NCI-H524 (cell line): Measurements from ENCODE around the gene SEMG2.

Experiments
- DNase-seq, 2 experiments: peaks; one replicate each; lab custom pipeline; 2025; lab: John Stamatoyannopoulos, UW

Gene SEMG2

DNA sequence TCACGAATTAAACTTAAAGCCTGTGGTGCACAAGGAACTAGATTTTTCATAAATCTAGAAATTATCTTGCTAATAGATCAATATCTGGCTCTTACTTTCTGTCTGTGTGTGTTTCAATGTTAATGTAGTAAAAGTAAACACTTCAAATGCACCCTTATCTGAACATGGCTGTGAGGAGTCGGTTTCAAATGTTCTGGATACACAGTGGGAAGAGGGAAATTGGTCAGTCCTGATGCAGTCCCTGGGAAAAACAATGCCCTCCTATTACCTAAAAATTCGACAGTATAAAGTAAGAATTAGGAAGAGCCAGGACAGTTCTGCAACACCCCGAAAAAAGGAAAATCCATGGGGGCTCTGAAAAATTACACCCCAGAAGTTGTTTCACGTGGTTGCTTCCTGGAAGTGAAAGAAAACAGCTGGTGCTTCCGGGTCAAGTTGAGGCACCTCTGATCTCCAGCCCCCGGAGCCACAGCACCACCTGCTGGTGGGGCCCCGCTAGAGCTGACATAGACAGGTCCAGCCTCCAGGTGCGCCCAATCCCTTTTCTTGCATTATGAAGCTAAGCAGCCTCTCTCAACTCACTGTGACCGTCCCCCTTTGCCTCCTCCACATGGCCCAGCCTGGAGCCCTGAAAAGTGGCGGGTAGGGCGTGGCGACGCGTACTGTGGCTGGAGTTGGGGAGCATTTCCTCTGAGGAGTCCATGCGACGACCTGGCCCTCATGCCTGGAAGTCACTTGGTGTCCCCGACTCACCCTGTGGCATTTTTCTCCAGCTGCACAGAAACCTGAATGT, 8.3 kb downstream of the SEMG2 start:
- DNase-seq = peak in 1 of 2 experiments; percentile 1

DNA sequence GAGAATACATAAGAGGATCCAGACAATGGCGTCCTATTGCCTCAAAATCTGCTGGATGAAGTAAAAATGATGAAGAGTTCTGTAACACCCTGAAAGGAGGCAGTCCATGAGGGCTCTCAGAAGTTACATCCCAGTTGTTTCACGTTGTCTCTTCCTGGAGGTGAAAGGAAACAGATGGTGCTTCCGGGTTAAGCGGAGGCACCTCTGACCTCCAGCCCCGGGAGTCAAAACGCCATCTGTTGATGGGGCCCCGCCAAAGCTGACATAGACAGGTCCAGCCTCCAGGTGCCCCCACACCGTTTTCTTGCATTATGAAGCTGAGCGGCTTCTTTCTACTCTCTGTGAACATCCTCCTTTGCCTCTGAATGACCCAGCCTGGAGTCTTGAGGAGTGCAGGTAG, 9.5 kb downstream of the SEMG2 start:
- DNase-seq = peak in 1 of 2 experiments; percentile 26

DNA sequence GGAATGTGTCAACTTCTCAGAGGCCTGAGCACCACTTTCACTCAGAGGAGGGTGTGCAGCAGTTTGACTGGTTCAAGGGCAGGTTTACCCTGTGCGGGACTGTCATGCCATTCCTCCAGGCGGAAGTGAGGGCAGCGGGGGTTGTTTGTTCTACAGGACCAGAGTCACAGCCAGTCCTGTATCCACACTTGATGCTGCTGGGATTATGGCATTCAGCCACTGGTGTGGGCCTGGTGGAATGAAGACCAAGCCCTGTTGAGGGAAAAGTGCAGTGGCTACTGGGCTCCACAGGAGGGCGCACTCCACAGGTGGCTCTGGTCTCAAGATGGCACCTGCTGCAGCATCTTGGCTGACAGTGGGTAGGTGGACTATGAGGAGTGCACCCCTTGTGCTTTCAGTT, 14.8 kb downstream of the SEMG2 start:
- DNase-seq = no peak

DNA sequence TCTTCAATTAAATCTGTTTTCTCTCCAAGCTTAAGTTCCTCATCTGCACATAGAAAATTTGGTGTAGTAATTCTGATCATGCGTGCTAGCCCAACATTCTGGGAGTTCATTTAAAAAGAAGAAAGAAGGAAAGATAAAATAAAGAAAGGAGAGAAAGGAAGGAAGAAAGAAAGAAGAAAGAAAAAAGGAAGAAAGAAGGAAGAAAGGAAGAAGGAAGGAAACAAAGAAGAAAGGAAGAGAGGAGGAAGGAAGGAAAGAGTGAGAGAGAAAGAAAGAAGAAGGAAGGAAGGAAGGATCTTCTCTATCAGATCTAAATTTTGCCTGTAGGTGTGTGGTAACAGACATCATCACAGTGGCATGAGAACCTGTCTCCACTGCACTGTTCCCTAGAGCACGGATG, 17.0 kb downstream of the SEMG2 start:
- DNase-seq = no peak

DNA sequence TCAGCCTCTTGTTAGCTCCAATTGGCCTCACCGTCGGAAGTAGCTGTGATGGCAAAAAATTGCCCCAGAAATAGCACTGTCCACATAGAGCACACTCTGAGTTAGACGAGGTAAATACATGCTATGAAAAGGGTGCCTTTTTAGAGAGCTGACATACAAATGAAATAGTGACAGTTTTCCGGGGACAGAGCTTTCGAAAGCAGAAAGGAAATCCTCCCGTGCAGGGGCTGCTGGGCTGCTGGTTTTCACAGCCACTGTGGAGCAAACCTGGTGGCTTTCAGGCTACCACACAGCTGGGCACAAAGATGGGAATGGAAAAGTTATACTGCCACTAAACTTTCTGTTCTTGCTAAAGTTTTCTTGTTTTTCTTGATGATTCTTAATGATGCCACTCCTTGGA, 24.9 kb downstream of the SEMG2 start:
- DNase-seq = no peak

DNA sequence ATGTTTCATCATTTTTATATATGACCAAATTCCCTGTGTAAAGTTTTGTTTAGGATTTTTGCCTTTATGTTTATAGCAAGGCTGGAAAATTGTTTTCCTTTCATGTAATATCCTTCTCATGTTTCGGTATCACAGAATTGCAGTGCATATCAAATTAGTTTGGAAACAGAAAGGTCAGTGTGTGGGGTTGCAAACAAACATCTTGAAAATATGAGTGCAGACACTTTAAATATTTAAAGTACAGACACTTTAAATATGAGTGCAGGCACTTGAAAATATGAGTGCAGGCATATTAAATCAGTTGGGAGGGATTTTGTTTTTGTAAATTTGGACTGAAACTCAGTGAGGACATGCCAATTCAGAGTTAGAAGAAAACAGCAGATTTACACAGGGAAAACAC, 26.7 kb downstream of the SEMG2 start:
- DNase-seq = no peak

DNA sequence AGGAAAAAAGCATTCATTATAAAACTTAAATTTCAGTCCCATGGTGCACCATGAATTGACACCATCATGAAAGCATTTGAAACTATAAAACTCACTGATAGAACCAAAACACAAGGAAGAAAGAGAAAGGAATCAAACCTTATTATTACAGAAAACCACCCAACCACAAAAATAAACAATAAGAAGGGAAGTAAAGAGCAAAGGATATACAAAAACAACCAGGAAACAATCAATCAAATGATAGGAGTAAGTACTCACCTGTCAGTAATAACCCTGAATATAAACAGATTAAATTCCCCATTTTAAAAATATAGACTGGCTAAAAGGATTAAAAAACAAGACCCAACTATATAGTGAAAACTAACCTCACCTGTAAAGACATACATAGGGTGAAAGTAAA, 27.4 kb downstream of the SEMG2 start:
- no peak for DNase-seq

DNA sequence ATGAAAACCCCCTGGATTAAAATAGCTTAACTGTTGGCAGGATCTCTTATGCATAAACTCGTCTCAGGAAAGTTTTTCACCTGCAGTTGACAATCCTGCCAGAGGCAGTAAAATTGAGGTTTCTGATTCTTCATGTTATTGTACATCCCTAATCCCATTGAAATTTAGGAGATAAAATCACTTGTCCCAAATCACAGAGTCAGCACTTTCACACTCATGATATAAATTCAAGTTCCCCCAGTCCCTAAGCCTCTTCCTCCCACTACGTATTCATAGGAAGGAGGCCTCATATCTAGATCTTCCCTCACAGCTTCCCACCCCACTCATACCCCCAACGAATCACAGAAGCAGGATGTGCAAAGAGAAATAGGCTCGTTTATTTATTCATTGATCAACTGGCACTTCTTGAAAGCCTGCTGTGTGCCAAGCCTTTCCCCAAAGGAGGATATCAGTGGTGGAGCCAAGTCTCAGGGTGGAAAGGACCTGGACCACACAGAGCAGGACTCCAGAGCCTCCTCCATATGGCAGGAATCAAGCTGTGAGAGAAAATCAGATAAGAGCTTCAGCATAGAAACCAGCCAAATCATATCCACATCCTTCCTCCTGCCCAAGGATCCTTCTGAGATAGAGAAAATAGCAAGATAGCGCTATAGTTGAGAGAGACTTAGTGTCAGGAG, 30.8 kb downstream of the SEMG2 start:
- DNase-seq = no peak

DNA sequence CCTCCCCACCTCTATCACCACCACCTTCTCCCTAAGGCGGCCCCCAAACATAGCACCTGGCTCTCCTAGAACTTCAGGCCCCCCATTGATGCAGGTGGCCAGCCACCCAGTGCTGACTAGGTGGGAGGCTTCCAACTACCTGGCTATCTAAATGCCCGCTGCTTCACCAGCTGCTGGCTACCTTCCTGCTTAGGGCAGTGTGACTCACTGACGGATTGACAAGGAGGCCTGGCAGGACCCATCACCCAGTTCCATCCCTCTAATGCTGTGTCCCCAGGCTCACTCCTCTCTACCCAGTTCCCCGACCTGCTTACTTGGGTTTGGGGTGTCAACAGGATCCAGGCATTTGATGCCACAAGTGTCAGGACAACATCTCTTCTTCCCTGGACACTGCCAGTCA, 32.1 kb downstream of the SEMG2 start:
- DNase-seq = no peak

DNA sequence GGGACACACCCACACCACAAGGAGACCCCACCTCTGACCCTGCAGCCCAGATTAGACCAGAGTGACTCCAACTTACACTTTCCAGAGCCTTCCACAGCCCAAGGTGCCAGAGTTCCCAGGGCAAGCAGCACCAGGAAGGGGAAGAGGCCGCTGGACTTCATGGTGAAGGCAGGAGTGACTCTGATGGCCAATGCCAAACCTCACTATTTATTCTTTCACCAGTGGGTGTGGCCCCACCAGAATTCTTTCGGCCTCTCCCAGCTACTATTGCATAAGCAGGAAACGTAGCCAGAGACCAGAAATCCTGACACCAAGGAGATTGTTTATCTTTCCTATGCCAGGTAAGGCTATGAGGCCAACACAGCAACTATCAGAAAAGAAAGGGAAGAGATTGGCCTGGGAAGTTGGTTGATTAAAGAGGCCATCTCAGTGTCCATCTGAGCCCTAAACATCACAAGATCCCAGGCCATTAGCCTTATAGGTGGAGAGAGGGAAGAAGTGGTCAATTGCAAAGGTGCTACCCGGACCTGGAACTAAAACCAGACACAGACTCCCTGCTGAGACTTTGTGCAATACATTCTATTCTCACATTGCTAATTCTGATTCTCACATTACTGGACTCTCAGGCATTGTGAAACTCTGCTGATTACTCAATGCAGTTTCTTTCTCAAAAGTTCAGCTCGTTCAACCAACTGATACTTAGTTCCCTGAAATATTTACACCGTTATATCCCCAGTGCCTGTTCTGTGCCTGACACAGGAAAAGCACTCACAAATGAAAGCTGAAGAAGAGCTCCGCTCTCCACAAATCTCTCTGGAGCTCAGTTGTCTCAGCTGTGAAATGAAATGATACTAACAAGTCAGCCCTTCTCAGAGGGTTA, 33.5 kb downstream of the SEMG2 start, which contains the start of gene SLPI:
SLPI (minus strand) TSS at position 182 of the 880 bp plus-strand sequence; CDS start at position 161, 21 bp downstream.
- no peak for DNase-seq

DNA sequence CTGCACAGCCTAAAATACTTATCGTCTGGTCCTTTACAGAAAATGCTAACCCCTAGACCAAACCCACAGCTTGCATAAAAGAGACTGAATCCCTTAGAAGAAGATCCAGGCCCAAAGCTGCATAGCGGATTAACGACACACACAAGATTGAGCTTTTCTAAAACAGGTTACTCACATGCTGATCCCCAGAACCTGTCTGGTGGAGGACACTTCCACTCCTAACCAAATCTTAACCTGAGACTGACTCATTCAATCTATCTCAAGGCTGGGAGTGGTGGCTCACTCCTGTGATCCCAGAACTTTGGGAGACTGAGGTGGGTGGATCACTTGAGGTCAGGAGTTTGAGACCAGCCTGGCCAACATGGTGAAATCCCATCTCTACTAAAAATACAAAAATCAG, 36.0 kb downstream of the SEMG2 start:
- DNase-seq = no peak

DNA sequence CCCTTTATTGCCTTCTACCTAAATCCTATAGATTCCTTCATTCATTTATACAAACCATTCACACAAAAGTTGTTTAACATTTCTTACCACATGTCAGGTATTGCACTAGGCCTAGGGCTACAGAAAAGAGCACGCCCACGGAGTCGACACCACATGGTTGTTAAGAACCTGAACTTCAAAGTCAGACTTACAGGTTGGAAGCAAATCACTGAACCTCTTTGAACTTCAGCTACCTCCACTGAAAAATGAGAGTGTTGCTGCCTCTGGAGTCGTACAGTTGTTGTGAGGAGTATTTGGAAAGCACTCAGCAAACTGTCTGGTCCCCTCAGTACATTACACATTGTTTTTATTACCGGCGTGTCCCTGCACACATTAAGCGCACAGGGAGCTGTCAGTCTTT, 36.5 kb downstream of the SEMG2 start:
- no peak for DNase-seq

DNA sequence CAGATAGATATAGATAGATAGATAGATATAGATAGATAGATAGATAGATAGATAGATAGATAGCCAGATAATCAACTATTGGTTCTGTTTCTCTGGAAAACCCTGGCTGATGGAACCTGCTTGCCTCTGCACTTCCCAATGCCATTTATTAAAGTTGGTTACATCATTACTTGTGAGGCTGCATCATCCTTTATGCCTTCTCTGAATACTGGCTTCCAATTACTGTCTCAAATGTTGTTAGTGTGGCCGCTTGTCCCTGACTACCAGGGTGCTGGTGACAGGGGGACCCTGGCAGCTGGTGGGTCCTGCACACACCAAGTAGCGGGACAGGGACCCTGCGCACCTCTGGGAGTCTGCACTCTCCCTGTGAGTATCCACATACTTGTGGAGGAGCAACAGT, 37.1 kb downstream of the SEMG2 start:
- DNase-seq = no peak

DNA sequence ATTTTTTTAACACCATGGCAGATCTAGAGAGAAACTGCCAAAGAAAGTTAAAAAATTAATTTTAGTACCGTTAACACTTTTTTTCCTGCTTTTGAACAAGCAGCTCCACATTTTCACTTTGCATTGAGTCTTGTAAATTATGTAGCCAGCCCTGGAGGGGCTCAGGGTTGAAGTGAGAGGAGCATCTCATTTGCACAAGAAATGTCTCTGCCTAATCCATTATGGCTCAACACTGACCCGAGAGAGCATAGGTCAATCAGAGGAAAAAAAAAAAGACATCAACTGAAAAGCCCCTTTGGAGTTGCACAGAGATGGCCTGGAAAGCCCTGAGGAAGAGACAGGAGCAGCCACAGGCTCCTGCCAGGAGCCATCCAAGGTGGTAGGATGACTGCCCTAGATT, 37.5 kb downstream of the SEMG2 start:
- no peak for DNase-seq

DNA sequence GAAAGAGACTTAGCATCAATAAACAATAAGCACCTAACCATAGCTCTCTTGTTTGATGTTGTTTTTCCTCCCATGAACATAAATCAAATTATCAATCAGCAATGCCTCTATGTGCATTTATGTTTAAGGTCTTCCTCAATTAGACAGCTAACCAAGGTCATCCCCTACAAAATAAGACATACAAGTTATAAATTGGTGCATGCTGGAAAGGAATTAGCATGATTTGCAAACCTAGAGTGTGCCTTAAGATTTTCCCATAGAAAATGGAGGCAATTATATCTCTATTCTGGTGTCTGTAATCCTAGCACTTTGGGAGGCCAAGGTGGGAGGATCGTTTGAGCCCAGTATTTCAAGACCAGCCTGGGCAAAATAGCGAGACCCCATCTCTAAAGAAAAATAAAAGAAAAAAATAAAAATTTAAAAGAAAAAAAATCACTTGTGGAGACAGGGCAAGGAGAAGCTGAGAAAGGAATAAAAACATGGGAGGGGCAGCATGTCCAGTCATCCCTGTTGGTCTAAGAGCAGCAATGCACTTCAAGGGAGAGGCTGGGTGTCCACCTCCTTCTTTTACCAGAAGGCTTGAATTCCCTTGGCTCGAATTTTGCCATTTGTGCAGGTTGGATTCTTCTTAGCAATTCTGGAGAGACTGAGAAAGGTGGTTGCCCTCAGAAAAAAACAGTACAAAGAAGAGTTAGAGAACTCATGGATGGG, 42.5 kb downstream of the SEMG2 start:
- no peak for DNase-seq

DNA sequence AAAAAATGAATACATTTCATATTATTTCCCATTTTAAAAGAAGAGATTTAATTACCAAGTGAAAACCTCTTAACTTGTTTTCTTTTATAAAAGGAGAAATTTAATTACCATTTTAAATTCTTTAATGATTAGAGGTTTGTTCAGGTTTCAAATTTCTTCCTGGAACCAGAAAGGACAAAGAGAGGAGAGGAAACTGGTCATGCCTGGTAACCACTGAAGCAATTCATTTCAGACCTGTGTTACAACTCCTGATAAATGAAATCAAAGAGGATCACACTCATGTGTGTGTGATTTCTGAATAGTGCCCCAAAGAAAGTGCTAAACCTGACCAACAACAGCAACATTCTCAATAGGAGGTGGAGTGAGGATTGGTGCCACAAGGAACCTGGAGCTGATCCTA, 45.8 kb downstream of the SEMG2 start:
- no peak for DNase-seq

DNA sequence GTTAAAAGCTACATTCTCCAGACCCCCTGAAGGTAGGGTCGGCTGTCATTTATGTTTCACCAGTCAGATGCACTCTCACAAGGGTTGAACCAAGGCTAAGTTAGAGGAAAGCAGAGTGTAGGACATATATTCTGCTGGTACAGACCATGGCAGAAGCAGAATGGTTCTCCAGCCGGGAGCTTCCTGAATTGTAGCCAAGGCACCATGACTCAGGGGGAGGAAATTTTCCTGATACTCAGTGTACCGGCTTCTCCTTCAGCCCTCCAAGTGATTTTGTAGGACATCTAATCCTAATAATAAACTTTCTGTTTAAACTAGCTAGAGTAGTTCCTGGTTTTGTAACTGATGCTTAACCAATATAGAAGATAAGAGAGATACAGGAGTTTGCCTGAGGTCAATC, 47.4 kb downstream of the SEMG2 start:
- no peak for DNase-seq

DNA sequence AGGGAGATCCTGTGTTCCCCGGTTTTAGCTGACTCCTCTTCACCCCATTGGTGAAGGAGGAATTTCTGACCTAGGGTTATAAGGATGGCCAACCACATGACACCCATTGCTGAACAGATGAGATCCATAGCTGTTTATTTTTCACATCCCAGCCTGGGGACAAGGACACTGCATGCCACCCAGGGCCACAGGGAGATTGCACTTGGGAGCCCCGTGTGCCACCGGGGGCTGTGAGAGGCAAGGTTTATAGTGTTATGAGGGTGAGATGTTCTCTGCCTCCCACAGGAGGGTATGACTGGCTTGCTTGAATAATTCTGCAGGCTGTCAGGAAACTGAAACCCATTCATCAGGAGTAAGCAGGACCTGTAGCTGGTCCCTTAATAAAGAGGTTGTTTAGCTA, 47.9 kb downstream of the SEMG2 start:
- no peak for DNase-seq

DNA sequence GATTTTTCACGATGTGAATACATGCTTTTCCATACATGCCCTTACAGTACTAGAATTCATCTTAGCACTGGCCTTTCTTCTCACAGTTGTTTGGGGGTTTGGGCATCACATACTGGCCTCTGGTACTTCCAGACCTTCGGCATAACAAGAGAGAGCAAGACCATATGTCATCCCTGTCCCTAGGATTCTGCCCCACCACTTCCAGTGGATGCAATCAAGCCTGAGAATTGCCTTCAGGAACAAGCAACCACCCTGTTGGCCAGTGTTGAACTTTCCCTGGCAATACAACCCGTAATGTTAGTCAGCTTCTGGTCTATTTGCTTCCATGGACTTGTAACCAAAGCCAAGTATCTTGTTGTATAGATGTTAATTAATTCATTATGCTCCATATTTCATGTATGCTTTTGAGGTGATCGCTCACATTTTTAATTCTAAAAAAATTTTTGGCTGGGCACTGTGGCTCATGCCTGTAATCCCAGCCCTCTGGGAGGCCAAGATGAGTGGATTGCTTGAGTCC, 48.6 kb downstream of the SEMG2 start:
- DNase-seq = no peak
